ENCODE measurements around the gene LDLRAP1.

GRCh38 chr1:25559031-25559430, 15.6 kb downstream of the LDLRAP1 start:
- TF ChIP-seq EZH2 (IDR thresholded peaks at IDR 0.05) = no peak
- no peak for TF ChIP-seq CTCF (IDR thresholded peaks at IDR 0.05 in 2 of 3, conservative IDR thresholded peaks at IDR 0.05 in 1 of 3; ENCODE audit: borderline replicate concordance in 1 of 3, insufficient read depth in 1 of 3, low read depth in 2 of 3, low read length in 2 of 3)
- no peak for TF ChIP-seq POLR2A (IDR thresholded peaks at IDR 0.05; ENCODE audit: borderline replicate concordance, extremely low read depth, insufficient read depth, insufficient read length)
- TF ChIP-seq CEBPB (IDR thresholded peaks at IDR 0.05; ENCODE audit: low read depth) = no peak
- no peak for TF ChIP-seq ZBTB33 (IDR thresholded peaks at IDR 0.05; ENCODE audit: extremely low read depth, insufficient replicate concordance, low read length)

Data from HCT116 (cell line).